Measurements from ENCODE around the gene HHAT. TPM values are rescaled to one million over a fixed set of nuclear protein-coding genes. Genes with fewer than 3 reads are reported as not detected.
A peak's percentile ranks its signal among the peaks of the same experiment; 100 is the strongest.

HHAT gene
- polyA plus RNA-seq (ENCODE audit: insufficient read length): 15.2 TPM
- long read RNA-seq, donor 1: 0 reads
- long read RNA-seq, donor 2, partial matches to known transcripts: 9 of 9 reads
- long read RNA-seq, donor 2, other reads (novel, unspliced or antisense): 0 of 9 reads
- long read RNA-seq, donor 3, partial matches to known transcripts: 0 of 1 reads
- long read RNA-seq, donor 3, other reads (novel, unspliced or antisense): 0 of 1 reads
- long read RNA-seq, donor 4: 0 reads
- long read RNA-seq, donor 5, partial matches to known transcripts: 0 of 1 reads
- long read RNA-seq, donor 5, other reads (novel, unspliced or antisense): 0 of 1 reads
- long read RNA-seq, donor 6: 0 reads
- long read RNA-seq, donor 7, partial matches to known transcripts: 0 of 1 reads
- long read RNA-seq, donor 7, other reads (novel, unspliced or antisense): 0 of 1 reads
- long read RNA-seq, donor 8: 0 reads

GRCh38 chr1:210328746-210329503 lies at the start of gene HHAT:
HHAT (plus strand) TSS chr1:210328902; CDS start chr1:210348976, 20,074 bp downstream.
- peak; percentile 76 for DNase-seq

- no peak for DNase-seq
These were observed 48.5 kb upstream of the HHAT start for GRCh38 chr1:210280221-210280620.

- no peak for DNase-seq
These were observed 40.6 kb upstream of the HHAT start for GRCh38 chr1:210288116-210288515.

GRCh38 chr1:210289248-210289647 lies 39.5 kb upstream of the HHAT start:
- no peak for DNase-seq

- no peak for DNase-seq
These were observed 37.5 kb upstream of the HHAT start for GRCh38 chr1:210291081-210291764.

GRCh38 chr1:210291786-210292230 lies 36.9 kb upstream of the HHAT start:
- DNase-seq: peak; percentile 26

GRCh38 chr1:210292231-210292871 lies 36.4 kb upstream of the HHAT start:
- DNase-seq: peak; percentile 65

GRCh38 chr1:210293171-210293607 lies 35.5 kb upstream of the HHAT start:
- peak; percentile 22 for DNase-seq

GRCh38 chr1:210294999-210295745 lies 33.5 kb upstream of the HHAT start:
- peak; percentile 50 for DNase-seq

GRCh38 chr1:210296682-210297081 lies 32.0 kb upstream of the HHAT start:
- DNase-seq: no peak

GRCh38 chr1:210298296-210298695 lies 30.4 kb upstream of the HHAT start:
- DNase-seq: no peak

GRCh38 chr1:210298936-210299335 lies 29.8 kb upstream of the HHAT start:
- DNase-seq: no peak

GRCh38 chr1:210299501-210299900 lies 29.2 kb upstream of the HHAT start:
- no peak for DNase-seq

GRCh38 chr1:210300923-210301614 lies 27.6 kb upstream of the HHAT start:
- no peak for DNase-seq

GRCh38 chr1:210301615-210302000 lies 27.1 kb upstream of the HHAT start:
- DNase-seq: no peak

- no peak for DNase-seq
These were observed 26.2 kb upstream of the HHAT start for GRCh38 chr1:210302501-210302900.

- no peak for DNase-seq
These were observed 25.3 kb upstream of the HHAT start for GRCh38 chr1:210303391-210303790.

- DNase-seq: no peak
These were observed 18.0 kb upstream of the HHAT start for GRCh38 chr1:210310562-210311153.

GRCh38 chr1:210311726-210312493 lies 16.8 kb upstream of the HHAT start:
- no peak for DNase-seq
